ENCODE data around the gene CLSTN2.

Gene CLSTN2

GRCh38 chr3:140599009-140599408 lies 664.0 kb downstream of the CLSTN2 start:
- Mint-ChIP-seq H3K27ac (no peak overlapping the region), H3K36me3 (ENCODE audit: low read depth) (no peaks in the 10 kb centered on the region), H3K4me3 (no peak overlapping the region), H3K27me3 (ENCODE audit: low read depth) (peaks cover 7% of the 10 kb centered on the region), H3K4me1 (peaks cover 8% of the 10 kb centered on the region), H3K9me3 (no peaks in the 10 kb centered on the region)
- TF ChIP-seq CTCF (IDR thresholded peaks at IDR 0.05; ENCODE audit: unreplicated experiment in 3 of 3), result no peak

GRCh38 chr3:140599496-140599895 lies 664.5 kb downstream of the CLSTN2 start:
- Mint-ChIP-seq H3K27me3 (ENCODE audit: low read depth) (peaks cover 7% of the 10 kb centered on the region), H3K36me3 (ENCODE audit: low read depth) (no peaks in the 10 kb centered on the region), H3K4me1 (peaks cover 8% of the 10 kb centered on the region), H3K4me3 (no peak overlapping the region), H3K27ac (no peak overlapping the region), H3K9me3 (no peaks in the 10 kb centered on the region)
- TF ChIP-seq CTCF (IDR thresholded peaks at IDR 0.05; ENCODE audit: unreplicated experiment in 3 of 3), result no peak

- no peak for TF ChIP-seq CTCF (IDR thresholded peaks at IDR 0.05; ENCODE audit: unreplicated experiment in 3 of 3)
These were observed 666.9 kb downstream of the CLSTN2 start for GRCh38 chr3:140601881-140602280.

GRCh38 chr3:140602781-140603180 lies 667.8 kb downstream of the CLSTN2 start:
- no peak for TF ChIP-seq CTCF (IDR thresholded peaks at IDR 0.05; ENCODE audit: unreplicated experiment in 3 of 3)
- Mint-ChIP-seq H3K4me3 (no peak overlapping the region), H3K27me3 (ENCODE audit: low read depth) (peaks cover 5% of the 10 kb centered on the region), H3K27ac (no peak overlapping the region), H3K4me1 (peaks cover 8% of the 10 kb centered on the region), H3K9me3 (peaks cover 4% of the 10 kb centered on the region), H3K36me3 (ENCODE audit: low read depth) (no peaks in the 10 kb centered on the region)

More at GRCh38 chr3:140601881-140602280, 666.9 kb downstream of the CLSTN2 start:
- Mint-ChIP-seq H3K4me3 (no peak overlapping the region), H3K4me1 (peaks cover 8% of the 10 kb centered on the region), H3K36me3 (ENCODE audit: low read depth) (no peaks in the 10 kb centered on the region), H3K27ac (no peak overlapping the region), H3K9me3 (peaks cover 3% of the 10 kb centered on the region), H3K27me3 (ENCODE audit: low read depth) (peaks cover 10% of the 10 kb centered on the region)

GRCh38 chr3:140603766-140604165 lies 668.8 kb downstream of the CLSTN2 start:
- TF ChIP-seq CTCF (IDR thresholded peaks at IDR 0.05; ENCODE audit: unreplicated experiment in 3 of 3), result no peak
- Mint-ChIP-seq H3K9me3 (peaks cover 8% of the 10 kb centered on the region), H3K4me3 (no peak overlapping the region), H3K27ac (no peak overlapping the region), H3K36me3 (ENCODE audit: low read depth) (no peaks in the 10 kb centered on the region), H3K27me3 (ENCODE audit: low read depth) (peaks cover 10% of the 10 kb centered on the region), H3K4me1 (peaks cover 8% of the 10 kb centered on the region)

GRCh38 chr3:140610544-140610943 lies 675.6 kb downstream of the CLSTN2 start:
- Mint-ChIP-seq H3K4me3 (no peak overlapping the region), H3K36me3 (ENCODE audit: low read depth) (no peaks in the 10 kb centered on the region), H3K9me3 (peaks cover 19% of the 10 kb centered on the region), H3K27ac (no peak overlapping the region), H3K4me1 (no peaks in the 10 kb centered on the region), H3K27me3 (ENCODE audit: low read depth) (peaks cover 10% of the 10 kb centered on the region)
- no peak for TF ChIP-seq CTCF (IDR thresholded peaks at IDR 0.05; ENCODE audit: unreplicated experiment in 3 of 3)
